HG02588 (cell line): ENCODE measurements around the gene FKBP10.
"Not testable (repeated sequence)": the region's sequence is repeated elsewhere in the genome, so short reads cannot be mapped to it uniquely, and the experiment has no call there.

ENCODE experiments used
- ATAC-seq: cut with Tn5 transposase; IDR thresholded peaks from one replicate; pipeline ENCODE4 v1.9.1; 2021; ENCODE audit warnings: mild to moderate bottlenecking, moderate library complexity; ENCODE audit not compliant: unreplicated experiment

The FKBP10 gene

DNA sequence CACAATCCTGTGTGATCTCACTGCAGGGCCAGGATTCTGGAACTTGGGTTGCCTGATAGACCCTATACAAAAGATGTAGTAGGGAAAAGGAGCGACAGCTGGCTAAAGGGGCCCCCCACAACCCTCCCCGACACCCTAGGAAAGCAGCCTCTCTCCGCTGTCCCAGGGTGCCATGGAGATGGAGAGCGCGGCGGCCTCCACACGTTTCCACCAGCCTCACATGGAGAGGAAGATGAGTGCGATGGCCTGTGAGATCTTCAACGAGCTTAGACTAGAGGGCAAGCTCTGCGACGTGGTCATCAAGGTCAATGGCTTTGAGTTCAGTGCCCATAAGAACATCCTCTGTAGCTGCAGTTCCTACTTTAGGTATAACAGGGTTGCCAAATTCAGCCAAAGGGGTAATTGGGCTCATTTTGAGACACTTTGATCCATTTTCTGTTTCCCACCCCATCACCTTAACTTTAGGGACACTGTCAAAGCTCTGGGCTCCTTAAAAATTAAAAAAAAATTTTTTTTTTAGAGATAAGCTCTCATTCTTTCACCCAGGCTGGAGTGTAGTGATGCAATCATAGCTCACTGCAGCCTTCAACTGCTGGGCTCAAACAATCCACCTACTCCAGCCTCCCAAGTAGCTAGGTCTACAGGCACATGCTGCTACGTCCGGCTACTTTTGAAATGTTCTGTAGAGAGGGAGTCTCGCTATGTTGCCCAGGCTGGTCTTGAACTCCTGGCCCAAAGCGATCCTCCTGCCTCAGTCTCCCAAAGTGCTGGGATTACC lies 25.1 kb downstream of the FKBP10 start, which contains the start of gene KLHL10:
KLHL10 (plus strand) TSS at position 65 of the 778 bp plus-strand sequence; CDS start at position 173, 108 bp downstream.
- ATAC-seq, result no peak

GRCh38 chr17:41839448-41839847 lies 26.6 kb downstream of the FKBP10 start:
- ATAC-seq, result not testable (repeated sequence)

DNA sequence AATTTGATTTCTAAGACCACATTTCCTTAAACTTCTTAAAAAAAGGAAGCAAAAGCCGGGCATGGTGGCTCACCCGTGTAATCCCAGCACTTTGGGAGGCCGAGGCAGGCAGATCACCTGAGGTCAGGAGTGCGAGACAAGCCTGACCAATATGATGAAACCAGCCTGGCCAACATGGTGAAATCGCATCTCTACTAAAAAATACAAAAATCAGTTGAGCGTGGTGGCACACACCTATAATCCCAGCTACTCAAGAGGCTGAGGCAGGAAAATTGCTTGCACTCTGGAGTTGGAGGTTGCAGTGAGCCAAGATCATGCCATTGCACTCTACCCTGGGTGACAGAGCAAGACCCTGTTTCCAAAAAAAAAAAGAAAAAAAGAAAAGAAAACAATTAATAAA lies 28.0 kb downstream of the FKBP10 start:
- ATAC-seq, result not testable (repeated sequence)

- no peak for ATAC-seq
These were observed 32.2 kb downstream of the FKBP10 start for GRCh38 chr17:41844971-41845370.

DNA sequence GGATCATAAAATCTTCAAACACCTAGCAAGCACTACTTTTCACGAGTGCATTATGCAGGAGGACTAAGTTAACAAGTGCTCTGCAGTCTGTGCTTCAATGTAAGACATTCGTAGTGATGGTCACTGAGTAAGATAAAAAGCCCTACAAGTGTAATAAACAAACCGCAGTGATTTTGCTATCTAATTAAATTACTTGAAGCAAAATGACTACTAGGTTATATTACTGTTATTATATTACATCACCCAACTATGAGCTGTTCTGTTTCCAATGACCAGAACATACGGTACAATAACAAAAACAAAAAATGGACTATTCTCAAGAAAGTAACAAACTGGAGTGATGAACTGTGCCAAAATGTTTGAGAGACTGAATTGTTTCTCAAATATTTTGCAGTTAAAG lies 36.0 kb downstream of the FKBP10 start:
- ATAC-seq, result no peak

GRCh38 chr17:41849251-41849990 lies 36.6 kb downstream of the FKBP10 start:
- no peak for ATAC-seq

- not testable (repeated sequence) for ATAC-seq
These were observed 38.6 kb downstream of the FKBP10 start for GRCh38 chr17:41851382-41851781.

DNA sequence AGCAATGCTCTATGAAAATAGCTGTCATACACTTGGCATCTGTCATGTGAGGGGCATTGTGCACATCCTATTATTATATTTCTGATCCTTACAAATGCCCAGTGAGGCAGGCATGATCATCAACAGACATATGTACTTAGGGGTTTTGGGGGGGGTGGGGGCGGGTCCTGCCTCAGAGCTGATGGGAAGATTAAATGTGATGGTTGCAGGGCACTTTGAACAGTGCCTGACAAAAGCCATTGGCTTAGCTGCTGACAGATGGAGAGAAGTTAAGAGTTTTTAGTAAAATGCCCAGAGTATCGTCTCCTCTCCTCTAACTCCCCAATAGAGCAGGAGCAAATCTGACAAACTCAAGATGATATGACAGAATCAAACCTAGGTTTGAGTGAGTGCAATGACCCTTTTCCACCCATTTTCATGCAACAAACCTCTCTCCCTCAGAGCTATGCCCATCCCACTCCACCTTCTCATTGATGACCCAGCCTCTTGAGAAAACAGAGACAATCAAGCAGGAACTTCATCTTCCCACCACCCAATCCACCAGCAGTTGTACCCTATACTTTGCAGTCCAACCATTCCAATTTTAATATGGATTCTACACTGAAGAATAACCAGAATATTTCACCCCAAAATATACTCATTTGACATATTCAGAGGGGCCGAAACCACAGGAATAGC lies 47.6 kb downstream of the FKBP10 start:
- ATAC-seq, result no peak

DNA sequence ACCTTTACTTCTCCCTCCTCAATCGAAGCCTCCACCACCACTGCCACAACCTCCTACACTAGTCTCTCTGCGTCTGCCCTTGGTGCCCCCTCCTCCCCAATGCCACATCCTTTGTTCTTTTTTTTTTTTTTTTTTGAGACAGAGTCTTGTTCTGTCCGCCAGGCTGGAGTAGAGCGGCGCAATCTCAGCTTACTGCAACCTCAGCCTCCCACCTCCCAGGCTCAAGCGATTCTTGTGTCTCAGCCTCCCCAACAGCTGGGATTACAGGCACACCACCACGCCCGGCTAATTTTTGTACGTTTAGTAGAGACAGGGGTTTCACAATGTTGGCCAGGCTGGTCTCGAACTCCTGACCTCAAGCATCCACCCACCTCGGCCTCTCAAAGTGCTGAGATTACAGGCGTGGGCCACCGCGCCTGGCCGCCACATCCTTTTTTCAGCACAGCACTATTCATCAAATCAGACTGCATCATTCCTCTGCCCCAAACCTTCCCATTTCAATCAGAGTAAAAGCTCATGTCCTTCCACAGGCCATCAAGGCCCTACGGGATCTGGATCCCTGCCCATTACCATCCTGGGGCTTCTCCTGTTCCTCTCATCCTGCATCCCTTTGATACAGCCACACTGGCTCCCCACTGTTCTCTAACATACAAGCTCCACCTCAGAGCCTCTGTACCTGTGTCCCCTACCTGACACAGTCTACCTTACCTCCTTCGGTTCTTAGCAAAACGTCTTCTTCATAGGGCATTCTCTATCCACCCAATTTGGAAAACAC lies 50.5 kb downstream of the FKBP10 start:
- no peak for ATAC-seq

- no peak for ATAC-seq
These were observed 51.7 kb downstream of the FKBP10 start for GRCh38 chr17:41864498-41864835.

DNA sequence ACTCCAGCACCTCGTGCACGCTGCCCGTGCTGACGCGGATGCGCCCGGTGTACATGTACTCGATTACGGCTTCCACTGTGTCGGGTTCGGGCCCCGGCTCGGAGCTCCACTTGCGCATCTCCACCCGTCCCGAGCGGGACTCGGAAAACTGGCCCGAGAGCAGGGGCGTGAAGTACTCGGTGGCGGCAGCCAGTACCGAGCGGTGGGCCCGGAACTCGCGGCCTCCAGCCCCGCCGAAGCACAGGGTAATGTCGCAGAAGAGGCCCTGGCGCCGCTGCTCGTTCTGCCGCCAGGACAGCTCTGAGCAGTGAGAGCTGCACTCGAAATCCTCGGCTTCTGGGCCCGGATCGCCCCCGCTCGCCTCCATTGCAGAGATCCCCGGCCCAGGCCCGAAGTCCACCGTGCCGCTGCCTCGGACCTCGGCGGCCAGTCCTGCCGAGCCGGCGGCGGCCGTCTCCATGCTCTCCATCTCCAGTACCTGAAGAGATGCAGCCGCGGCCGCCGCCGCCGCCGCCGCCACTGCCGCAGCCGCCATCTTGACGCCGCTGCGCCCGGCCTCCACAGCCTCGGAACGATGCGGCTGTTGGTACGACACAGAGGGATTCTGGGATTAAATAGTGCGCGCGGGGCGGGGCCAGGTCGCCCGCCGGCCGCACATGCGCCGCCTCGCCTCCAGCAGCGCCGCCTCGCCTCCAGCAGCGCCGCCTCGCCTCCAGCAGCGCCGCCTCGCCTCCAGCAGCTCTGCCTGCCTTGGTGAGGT lies 52.2 kb downstream of the FKBP10 start, which contains the start of gene KLHL11:
KLHL11 (minus strand) TSS at position 588 of the 760 bp plus-strand sequence; CDS start at position 535, 53 bp downstream.
- peak; percentile 79 for ATAC-seq

DNA sequence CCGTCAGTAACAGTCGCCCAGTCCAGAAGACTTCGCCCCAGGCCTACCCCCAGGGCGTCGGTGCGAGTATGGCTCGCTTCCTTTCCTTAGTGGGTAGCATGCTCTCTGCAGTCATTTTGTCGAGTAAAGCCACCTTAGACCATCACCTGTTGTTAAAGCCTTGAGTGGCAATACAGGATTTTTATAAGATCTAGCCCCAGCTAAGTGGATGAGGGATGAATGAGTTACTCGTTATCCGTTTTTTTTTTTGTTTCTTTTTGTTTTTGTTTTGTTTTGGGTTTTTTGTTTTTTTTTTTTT lies 52.7 kb downstream of the FKBP10 start:
- no peak for ATAC-seq

GRCh38 chr17:41868568-41868967 lies 55.8 kb downstream of the FKBP10 start:
- no peak for ATAC-seq

- no peak for ATAC-seq
These were observed 56.6 kb downstream of the FKBP10 start for GRCh38 chr17:41869426-41869825.

DNA sequence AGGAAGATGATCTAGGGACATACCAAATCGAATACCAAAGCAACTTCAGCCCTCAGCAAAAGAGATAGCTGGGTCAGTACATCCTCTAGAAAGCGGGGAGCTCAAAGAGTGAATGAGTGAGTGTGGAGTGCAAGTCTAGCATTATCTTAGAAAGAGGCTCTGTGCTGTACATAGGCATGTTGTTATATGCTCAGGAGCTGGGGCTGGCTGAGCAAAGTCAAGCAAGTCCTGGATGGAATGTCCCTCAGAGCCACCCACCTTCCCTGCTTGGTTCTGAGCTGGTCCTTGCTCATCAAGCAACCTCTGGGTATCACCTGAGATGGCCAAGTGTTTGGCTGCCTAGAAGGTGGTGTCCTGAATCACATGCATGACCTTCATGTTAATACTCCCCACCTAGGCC lies 57.3 kb downstream of the FKBP10 start:
- ATAC-seq, result no peak

- ATAC-seq, result no peak
These were observed 57.8 kb downstream of the FKBP10 start for GRCh38 chr17:41870627-41871026.

DNA sequence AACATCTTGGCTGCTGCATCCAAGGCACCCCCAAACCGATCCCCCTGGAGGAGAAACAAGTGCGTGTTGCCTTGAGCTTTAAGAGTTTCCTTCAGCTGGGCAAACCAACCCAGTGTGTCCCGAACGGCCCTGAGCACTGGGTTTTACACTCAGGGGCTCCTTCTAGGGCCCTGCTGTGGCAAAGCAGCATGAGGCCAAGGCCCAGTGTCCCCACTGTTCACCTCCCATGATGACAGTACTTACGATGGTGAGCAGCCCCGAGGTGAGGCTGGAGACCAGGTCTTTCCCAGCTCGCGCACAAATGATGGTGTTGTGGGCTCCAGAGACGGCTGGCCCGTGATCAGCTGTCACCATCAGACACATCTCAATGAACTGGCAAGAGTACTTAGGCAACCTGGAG lies 59.0 kb downstream of the FKBP10 start:
- no peak for ATAC-seq
